Stromal cell of bone marrow (primary cell): Measurements from ENCODE around the gene PLIN1.
A peak's percentile ranks its signal among the peaks of the same experiment; 100 is the strongest.
"Not testable (repeated sequence)": the region's sequence is repeated elsewhere in the genome, so short reads cannot be mapped to it uniquely, and the experiment has no call there.

Experiments used
- DNase-seq: peaks from one replicate; pipeline ENCODE4 v3.0.0-alpha.2; 2012; ENCODE audit warnings: low read depth

PLIN1 gene, protein sequence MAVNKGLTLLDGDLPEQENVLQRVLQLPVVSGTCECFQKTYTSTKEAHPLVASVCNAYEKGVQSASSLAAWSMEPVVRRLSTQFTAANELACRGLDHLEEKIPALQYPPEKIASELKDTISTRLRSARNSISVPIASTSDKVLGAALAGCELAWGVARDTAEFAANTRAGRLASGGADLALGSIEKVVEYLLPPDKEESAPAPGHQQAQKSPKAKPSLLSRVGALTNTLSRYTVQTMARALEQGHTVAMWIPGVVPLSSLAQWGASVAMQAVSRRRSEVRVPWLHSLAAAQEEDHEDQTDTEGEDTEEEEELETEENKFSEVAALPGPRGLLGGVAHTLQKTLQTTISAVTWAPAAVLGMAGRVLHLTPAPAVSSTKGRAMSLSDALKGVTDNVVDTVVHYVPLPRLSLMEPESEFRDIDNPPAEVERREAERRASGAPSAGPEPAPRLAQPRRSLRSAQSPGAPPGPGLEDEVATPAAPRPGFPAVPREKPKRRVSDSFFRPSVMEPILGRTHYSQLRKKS

DNA sequence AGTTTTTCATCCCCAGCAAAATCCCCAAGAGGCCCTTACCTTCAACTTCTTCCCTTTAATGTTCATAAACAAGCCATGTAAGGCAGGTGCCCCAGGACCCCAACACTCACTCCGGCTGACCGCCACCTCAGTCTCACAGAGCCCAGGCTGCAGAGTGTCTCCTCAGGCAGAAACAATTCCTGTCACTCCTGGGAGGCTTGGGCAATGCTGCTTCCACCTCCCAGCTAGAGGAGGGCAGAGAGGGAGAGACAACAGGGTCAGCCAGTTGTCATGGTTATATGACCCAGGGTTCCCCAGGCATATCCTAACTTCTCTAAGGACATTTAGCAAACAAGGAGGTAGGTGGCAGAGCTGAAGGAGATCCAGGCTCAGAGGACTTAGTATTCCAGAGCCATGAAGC is at the start of gene PLIN1:
TSS of gene PLIN1 (minus strand) at position 156 of the 400 bp plus-strand sequence. CDS start 1,878 bp downstream, outside the sequence.
- DNase-seq, result no peak

DNA sequence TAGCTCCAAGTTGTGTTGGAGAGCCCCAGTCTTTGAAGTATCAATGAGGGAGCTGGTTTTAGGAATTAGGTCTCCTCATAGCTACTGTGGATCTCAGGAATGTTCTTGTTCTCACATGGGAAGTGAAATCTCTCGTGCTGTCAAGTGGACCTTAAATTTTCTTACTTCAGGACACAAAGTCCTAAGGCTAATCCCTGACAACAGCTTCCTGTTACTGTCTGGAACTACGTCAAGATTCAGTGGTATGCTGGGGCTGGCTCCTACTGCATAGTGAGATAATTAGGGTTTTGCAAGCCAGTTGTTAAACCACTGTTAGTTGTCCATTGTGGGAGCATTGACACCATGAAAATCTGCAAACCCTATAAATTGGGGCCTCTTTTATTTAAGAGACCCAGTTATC is 49.1 kb upstream of the PLIN1 start:
- DNase-seq, result no peak

DNA sequence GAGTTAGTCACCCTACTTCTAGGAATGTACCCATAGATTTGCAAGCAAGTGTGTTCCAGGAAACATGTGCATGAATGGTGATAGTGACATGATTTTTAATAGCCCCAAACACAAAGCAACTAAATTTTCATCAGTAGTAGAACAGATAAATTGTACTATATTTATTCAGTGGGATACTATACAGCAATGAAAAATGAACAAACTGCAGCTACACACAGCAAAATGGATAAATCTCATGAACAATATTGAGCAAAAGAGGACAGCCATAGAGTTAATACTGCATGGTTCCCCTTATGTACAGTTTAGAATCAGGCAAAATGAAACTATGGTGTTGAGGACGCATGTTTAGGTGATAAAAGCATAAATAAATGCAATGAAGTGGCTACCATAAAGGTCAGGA is 45.9 kb upstream of the PLIN1 start:
- no peak for DNase-seq

DNA sequence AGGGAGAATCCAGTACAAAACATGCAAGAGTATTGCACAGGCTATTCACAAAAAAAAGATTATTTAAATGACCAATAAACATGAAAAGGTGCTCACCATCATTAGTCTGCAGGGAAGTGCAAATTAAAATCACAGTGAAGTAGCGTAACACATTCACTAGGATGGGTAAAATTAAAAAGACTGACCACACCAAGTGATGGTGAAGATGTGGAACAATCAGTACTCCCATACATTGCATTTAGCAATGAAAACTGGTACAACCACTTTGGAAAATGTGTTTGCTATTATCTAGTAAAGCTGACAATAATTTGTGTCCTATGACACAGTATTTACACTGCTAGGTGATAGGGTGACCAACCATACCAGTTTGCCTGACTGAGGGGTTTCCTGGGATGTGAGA is 45.5 kb upstream of the PLIN1 start:
- no peak for DNase-seq

DNA sequence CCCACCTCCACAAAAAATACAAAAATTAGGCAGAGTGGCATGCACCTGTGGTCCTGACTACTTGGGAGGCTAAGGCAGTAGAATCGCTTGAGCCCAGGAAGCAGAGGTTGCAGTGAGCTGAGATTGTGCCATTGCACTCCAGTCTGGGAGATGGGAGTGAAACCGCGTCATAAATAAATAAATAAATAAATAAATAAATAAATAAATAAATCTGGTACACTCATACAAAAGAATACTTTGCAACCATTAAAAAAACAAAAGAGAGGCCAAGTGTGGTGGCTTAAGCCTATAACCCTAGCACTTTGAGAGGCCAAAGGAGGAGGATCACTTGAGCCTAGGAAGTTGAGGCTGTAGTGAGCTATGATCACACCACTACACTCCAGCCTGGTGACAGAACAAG is 43.9 kb upstream of the PLIN1 start:
- no peak for DNase-seq

DNA sequence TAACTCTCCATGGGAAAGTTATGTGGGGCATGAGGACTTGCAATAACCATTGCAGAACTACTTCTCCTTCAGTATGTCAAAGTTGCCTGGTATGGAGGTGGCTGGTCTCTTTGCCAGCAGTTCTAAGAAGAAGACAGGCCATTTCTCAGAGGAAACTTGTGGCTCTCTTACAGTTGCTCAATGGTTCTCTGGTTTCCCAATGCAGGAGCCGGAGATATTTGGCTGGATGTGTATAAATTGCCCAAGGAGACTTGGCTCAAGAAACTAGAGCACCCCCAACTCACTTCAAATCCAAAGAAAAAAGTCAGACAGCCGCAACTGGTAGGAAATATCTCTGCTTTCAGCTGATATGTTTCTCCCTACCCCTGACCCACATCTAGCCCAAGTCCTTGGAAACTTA is 35.6 kb upstream of the PLIN1 start:
- DNase-seq, result no peak

DNA sequence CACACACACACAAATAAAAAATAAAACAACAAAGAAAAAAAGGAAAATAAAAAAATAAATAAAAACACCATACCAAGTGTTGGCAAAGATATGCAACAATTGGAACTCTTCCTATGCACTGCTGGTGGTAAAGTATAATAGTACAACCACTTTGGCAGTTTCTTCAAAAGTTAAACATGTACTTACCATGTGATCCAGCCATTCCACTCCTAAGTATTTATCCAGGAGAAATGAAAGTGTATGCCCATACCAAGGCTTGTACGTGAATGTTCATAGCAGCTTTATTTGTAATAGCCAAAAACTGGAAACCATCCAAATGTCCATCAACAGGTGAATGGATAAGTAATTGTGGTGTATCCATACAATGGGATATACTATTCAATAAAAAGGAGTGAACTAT is 28.4 kb upstream of the PLIN1 start:
- DNase-seq, result no peak

DNA sequence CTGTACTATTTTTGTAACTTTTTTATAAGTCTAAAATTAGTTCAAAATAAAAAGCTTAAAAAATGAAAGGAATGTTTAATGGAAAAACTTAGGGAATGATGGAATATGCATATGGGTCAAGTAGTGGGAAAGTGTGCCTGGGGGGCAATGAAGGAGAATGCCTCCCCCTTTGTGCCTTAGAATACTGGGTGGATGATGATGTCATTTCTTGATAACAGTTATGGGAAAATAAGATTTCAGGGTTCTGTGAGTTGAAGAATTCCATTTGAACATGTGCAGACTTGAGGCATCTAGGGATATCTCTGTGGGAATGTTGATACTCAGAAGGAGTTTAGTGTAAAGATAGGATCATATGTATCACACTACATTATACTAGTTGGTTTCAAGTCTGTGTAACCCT is 25.2 kb upstream of the PLIN1 start:
- DNase-seq, result no peak

DNA sequence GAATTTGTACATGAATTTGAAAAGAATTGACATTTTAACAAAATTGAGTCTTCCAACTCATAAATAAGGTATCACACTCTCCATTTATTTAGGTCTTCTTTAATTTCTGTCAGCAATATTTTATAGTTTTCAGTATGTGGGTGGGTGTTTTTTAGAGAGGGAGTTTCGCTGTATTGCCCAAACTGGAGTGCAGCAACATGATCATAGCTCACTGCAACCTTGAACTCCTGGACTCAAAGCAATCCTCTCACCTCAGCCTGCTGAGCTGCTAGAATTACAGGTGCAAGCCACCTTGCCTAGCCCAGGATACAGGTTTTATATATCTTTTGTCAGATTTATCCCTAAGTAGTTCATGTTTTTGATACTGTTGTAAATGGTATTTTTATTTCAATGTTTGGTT is 16.0 kb upstream of the PLIN1 start:
- DNase-seq, result no peak

DNA sequence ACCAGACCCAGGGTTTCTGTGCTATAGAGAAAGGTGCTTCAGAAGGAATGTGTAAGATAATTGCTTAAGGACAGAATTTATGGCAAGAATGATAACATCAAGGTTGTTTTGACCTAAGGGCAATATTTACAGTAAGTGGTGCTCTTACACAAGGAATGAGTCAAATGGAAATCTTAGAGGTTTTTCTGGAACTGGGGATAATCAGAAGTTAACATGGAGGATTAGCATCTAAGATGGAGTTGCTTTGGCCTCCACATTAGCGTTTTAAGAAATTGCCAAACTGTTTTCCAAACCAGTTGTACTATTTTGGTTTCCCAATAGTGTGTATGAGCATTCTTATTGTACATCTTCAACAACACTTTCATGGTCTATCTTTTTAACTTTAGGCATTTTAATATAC is 14.5 kb upstream of the PLIN1 start:
- DNase-seq, result no peak

DNA sequence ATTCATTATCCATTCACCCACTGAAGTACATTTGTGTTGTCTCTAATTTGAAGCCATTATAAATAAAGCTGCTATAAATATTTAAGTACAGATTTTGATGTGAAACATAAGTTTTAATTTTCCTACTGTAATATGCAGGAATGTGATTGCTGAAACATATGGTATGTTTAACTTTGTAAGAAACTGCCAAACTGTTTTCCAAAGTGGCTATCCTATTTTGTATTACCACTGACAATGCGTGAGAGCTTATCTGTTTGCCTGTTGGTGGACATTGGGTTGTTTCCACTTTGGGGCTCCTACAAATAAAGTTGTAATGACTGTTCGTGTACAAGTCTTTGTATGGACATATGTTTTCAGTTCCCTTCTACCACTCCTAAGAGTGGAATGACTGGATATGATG is 13.9 kb upstream of the PLIN1 start:
- DNase-seq, result no peak

DNA sequence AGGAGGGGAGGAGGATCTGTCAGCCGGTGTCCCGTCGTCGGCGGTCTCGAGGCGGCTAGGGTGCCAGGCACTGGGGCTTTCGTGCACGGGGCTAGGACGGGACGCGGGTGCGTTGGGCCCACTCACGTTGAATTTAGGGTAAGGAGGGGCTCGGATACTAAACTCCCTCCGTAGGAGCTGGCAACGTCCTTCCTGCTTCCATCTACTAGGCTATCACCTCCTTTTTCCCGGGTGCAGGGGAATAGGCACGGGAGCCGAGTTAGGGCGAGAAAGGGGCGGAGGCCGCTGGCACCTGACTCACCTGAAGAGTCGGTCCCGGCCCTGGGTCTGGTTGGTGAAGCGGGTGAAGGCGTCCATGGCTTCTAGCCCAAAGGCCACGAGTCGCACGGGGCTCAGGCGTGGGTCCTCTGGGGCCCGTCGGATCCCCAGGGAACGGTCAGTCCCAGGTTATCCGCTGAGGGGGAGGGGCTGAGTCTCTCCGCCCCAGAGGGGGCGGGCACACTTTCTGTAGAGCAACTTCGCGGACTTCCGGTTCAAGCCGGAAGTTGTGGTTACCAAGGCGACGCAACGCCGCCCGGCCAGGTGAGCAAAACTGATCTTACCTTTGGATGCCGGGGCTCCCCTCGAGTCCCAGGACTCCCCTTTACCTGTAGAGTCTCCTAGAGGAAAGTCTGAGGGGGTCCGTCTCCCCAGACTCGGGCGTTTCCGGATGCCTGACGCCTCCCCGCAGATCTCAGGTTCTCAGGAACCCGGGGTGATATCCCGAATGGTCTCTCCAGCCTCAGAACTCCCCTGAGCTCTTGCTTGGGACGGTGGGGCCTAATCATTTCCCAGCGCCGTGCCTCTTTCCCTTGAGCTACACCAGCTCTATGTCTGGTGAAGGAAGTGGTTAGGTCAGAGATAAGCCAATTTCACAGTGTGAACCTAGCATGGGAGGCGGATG is 11.4 kb upstream of the PLIN1 start, which contains the start of the genes PEX11A and WDR93:
TSS of gene PEX11A (minus strand) at position 479 of the 943 bp plus-strand sequence. CDS start at position 357, 122 bp downstream.
TSS of gene WDR93 (plus strand) at position 536 of the 943 bp plus-strand sequence. CDS start 10,936 bp downstream, outside the sequence.
- peak; percentile 40 for DNase-seq

DNA sequence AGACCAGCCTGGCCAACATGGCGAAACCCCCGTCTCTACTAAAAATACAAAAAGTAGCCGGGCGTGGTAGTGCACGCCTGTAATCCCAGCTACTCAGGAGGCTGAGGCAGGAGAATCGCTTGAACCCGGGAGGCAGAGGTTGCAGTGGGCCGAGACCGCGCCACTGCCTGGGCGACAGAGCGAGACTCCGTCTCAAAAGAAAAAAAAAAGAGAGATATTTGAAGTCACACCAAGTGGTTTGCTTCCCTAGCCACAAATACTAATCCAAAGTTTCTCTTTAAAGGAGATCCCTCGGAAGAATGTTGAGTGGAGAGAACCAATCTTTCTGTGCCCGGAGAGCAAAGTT is 10.7 kb upstream of the PLIN1 start:
- DNase-seq, result not testable (repeated sequence)

DNA sequence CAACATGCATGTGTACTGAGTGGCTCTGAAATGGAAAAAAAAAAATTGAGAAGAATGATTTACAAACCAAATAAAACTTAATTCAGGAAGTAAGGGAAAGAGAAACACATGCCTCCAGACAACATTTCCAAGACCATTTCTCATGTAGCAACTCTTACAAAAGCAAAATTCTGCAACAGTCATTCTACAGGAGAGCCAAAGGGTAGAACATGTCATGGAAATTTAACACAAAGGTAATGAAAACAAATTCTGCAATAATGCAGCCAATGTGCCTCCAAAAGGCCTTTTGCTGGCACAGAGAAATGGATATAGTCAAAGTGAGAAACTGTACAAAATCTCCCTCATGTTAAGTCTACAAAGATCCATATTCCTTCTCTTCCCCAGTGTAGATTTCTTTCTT is 7.4 kb upstream of the PLIN1 start:
- DNase-seq, result no peak

DNA sequence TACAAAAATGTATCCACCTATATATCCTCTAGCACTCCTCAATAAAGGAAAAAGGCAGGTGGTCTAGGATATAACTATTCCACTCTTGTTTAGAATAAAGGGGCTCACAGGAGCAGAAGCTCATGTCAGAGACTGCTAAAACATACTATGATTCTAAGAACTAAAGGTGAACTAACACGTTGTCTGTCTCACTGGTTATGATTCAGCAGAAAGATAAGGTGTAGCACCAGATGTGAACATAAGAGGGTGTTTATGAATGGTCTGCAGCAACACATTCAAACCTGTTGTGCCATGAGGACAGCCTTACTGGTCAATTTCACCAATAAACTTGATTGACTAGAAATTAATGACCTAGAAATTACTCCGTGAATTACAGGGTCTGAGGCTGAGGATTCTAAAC is 6.8 kb upstream of the PLIN1 start:
- no peak for DNase-seq

DNA sequence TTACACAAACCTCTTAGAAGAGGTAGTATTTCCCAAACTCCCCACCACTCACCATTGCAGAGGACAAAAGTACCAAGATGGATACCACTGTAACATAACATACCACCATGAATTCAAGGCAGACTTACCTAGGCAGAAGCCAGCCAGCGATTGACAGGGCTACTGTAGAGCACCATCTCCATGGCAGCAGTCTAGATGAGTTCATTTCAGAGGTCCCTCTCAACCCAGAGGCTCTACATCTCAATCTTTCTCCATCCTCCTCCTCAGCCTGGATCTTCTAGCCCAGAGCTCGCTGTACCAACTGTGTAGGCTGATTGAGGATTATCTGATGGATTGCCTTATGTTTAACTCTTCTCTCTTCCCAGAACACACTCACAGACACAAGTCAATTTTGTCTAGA is 2.0 kb upstream of the PLIN1 start:
- no peak for DNase-seq

DNA sequence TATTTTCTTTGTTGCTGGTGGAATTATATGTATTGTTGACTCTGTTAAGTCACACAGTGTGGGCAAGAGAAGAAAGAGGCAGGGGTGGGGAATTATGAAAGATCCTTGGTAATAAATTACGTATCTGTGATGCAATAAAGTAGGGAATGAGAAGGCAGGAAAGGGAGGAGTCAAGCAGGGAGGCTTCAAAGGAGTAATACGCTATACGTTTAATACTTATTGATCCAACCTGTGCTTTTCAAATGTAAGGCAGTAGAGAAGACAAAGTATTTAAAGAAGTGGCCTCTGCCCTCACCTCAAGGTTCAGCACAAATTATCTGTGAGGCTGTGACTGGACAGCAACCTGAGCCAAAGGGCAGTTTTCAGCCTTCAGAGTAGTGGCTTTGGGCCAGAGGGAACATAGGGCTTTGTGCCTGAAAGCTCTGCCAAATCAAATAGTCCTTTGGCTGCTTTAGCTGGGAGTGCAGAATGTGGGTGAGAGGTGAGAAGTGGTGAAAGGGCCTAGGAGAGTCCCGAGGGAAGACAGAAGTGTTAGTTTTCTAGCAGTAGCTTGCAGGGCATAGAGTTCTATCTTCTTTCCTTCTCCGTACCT is 1.2 kb upstream of the PLIN1 start:
- DNase-seq, result peak; percentile 91

DNA sequence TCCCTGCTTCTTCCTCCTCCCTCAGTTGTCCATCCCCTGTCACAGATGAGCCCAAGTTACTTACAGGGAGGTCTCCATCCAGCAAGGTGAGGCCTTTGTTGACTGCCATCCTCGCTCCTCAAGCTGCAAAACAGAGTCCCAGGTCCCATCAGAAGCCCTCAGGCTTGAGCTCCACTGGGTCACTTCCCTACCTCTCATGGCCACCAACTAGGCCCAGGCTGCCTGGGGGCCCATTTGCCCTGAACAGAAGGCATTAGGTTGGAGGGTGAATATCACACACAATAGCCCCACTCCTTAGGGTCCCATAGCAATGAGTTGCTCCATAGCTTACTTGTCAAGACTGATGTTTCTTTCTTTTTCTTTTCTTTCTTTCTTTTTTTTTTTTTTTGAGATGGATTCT is 1.8 kb downstream of the PLIN1 start:
- no peak for DNase-seq

DNA sequence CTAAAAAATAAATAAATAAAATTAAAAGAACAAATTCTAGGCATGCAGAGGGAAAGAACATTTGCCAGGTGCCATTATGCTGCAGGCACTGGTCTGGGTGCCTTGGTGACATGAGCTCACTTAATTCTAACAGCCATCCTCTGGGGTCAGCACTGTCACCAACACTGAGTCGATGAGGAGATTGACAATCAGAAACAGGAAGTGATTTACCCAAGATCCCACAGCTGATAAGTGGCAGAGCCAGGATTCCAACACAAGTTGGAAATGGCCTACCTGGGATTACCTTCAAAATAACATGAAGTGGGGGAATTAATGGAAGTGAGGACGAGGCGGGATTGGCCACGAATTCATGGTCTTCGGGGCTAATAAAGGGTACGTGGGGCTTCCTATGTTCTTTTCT is 3.6 kb downstream of the PLIN1 start:
- DNase-seq, result no peak

DNA sequence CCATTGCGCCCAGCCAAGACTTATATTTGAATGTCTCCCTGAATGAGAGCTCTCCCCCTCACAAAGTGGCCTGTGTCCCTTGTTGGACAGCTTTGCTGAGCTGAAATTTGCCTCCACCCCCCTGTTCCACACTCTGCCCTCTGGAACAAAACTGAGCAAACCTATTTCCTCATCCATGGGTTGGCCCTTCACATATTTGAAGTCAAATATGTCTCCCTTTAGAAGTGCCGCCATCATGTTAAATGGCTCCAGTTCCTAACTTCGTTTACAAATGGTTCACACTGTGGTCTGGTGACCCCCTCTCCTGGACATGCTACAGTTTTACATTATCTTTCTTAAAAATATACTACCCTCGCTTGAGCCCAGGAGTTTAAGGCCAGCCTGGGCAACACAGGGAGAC is 4.6 kb downstream of the PLIN1 start:
- DNase-seq, result no peak

DNA sequence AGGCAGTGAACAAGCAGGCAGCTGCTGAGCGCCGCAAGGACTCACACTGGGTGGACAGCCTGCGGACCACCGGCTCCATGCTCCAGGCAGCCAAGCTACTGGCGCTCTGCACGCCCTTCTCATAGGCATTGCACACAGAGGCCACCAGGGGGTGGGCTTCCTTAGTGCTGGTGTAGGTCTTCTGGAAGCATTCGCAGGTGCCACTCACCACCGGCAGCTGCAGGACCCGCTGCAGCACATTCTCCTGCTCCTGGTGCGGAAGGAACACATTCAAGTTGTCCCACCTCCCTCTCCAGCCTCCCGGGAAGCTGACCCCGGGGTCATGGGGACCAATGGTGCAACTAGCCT is 6.0 kb downstream of the PLIN1 start:
- DNase-seq, result no peak
